Measurements from ENCODE around the gene DUXA.
"Not testable (repeated sequence)": the region's sequence is repeated elsewhere in the genome, so short reads cannot be mapped to it uniquely, and the experiment has no call there.

The DUXA gene

GRCh38 chr19:57118848-57119247 lies 48.4 kb downstream of the DUXA start:
- Mint-ChIP-seq H3K27me3 (ENCODE audit: low read depth, poor library complexity) (no peaks in the 10 kb centered on the region), H3K9me3 (peaks cover 82% of the 10 kb centered on the region)

GRCh38 chr19:57113501-57113900 lies 53.8 kb downstream of the DUXA start:
- not testable (repeated sequence) for H3K27ac Mint-ChIP-seq; H3K27me3 Mint-ChIP-seq (ENCODE audit: low read depth, poor library complexity); DNase-seq; H3K4me1 Mint-ChIP-seq; H3K36me3 Mint-ChIP-seq (ENCODE audit: low read depth); H3K4me3 Mint-ChIP-seq
- peaks cover 93% of the 10 kb centered on the region for H3K9me3 Mint-ChIP-seq

More at GRCh38 chr19:57118848-57119247, 48.4 kb downstream of the DUXA start:
- Mint-ChIP-seq H3K27ac (no peak overlapping the region), H3K36me3 (ENCODE audit: low read depth) (no peaks in the 10 kb centered on the region), H3K4me3 (no peak overlapping the region), H3K4me1 (no peaks in the 10 kb centered on the region)
- DNase-seq: no peak
- TF ChIP-seq CTCF (IDR thresholded peaks at IDR 0.05): no peak

GRCh38 chr19:57111329-57111644 lies 56.0 kb downstream of the DUXA start:
- no peak overlapping the region for H3K27ac Mint-ChIP-seq
- no peak overlapping the region for H3K4me3 Mint-ChIP-seq
- no peak for TF ChIP-seq CTCF (IDR thresholded peaks at IDR 0.05)
- H3K9me3 Mint-ChIP-seq: peaks cover 86% of the 10 kb centered on the region
- no peaks in the 10 kb centered on the region for H3K4me1 Mint-ChIP-seq
- peaks cover 4% of the 10 kb centered on the region for H3K36me3 Mint-ChIP-seq (ENCODE audit: low read depth)
- H3K27me3 Mint-ChIP-seq (ENCODE audit: low read depth, poor library complexity): no peaks in the 10 kb centered on the region
- DNase-seq: no peak

GRCh38 chr19:57110592-57111328 lies 56.5 kb downstream of the DUXA start:
- H3K27me3 Mint-ChIP-seq (ENCODE audit: low read depth, poor library complexity): no peaks in the 10 kb centered on the region
- no peak overlapping the region for H3K4me3 Mint-ChIP-seq
- peaks cover 83% of the 10 kb centered on the region for H3K9me3 Mint-ChIP-seq
- DNase-seq: no peak
- H3K36me3 Mint-ChIP-seq (ENCODE audit: low read depth): peaks cover 4% of the 10 kb centered on the region
- no peak for TF ChIP-seq CTCF (IDR thresholded peaks at IDR 0.05)
- no peaks in the 10 kb centered on the region for H3K4me1 Mint-ChIP-seq
- no peak overlapping the region for H3K27ac Mint-ChIP-seq

- Mint-ChIP-seq H3K36me3 (ENCODE audit: low read depth) (peaks cover 8% of the 10 kb centered on the region), H3K27ac (no peak overlapping the region), H3K4me1 (no peaks in the 10 kb centered on the region), H3K9me3 (peaks cover 81% of the 10 kb centered on the region), H3K4me3 (no peak overlapping the region), H3K27me3 (ENCODE audit: low read depth, poor library complexity) (peaks cover 3% of the 10 kb centered on the region)
- TF ChIP-seq CTCF (IDR thresholded peaks at IDR 0.05): no peak
- no peak for DNase-seq
Observed at GRCh38 chr19:57106722-57107235, 60.5 kb downstream of the DUXA start.

- Mint-ChIP-seq H3K4me1 (no peaks in the 10 kb centered on the region), H3K9me3 (peaks cover 81% of the 10 kb centered on the region), H3K27me3 (ENCODE audit: low read depth, poor library complexity) (peaks cover 3% of the 10 kb centered on the region), H3K4me3 (no peak overlapping the region), H3K36me3 (ENCODE audit: low read depth) (peaks cover 8% of the 10 kb centered on the region), H3K27ac (no peak overlapping the region)
- DNase-seq: no peak
- no peak for TF ChIP-seq CTCF (IDR thresholded peaks at IDR 0.05)
Observed at GRCh38 chr19:57105976-57106721, 61.1 kb downstream of the DUXA start.
